ENCODE measurements around the gene RAB6A. TPM values are rescaled to one million over a fixed set of nuclear protein-coding genes. Genes with fewer than 3 reads are reported as not detected.
A peak's percentile ranks its signal among the peaks of the same experiment; 100 is the strongest.

The RAB6A gene
- total and polyA plus RNA-seq, 2 donors (not counting 3 experiments of a cell fraction or from before 2014, with no cell fraction given): 45.0 to 130 TPM

GRCh38 chr11:73750228-73750627 lies 10.6 kb downstream of the RAB6A start:
- intact Hi-C loops (cut with micrococcal nuclease) (no loop called here), dilution Hi-C loops (cut with MboI; ENCODE audit: extremely low pct_ligation_motif_present, low sequenced_read_pairs) (no loop called here)
- H3K27ac ChIP-seq (ENCODE audit: insufficient read depth, low read depth, low read length): no peak overlapping the region
- DNase-seq (ENCODE audit: low read depth, low spot score): no peak
- no peak overlapping the region for H3K4me2 ChIP-seq (ENCODE audit: insufficient read depth, low read length)
- ChIA-PET CTCF (no interaction called here), POLR2A (no interaction called here)
- peak; percentile 40 for FAIRE-seq
- no peaks in the 10 kb centered on the region for H3K27me3 ChIP-seq (ENCODE audit: control insufficient read depth in 2 of 2, insufficient read depth in 2 of 2, low read length in 2 of 2)
- H4K20me1 ChIP-seq (replicated peaks; ENCODE audit: control insufficient read depth, extremely low read depth, insufficient read depth, low read length): peaks cover 22% of the 10 kb centered on the region
- H3K36me3 ChIP-seq (ENCODE audit: control insufficient read depth in 2 of 2, extremely low read depth in 1 of 2, insufficient read depth in 2 of 2, low read length in 2 of 2): no peaks in the 10 kb centered on the region
- H3K9me3 ChIP-seq (replicated peaks; ENCODE audit: control insufficient read depth, insufficient read depth, low read length): no peaks in the 10 kb centered on the region
- no TSS peak for BruUV-seq (replicated peaks)
- no peak overlapping the region for H2AFZ ChIP-seq (ENCODE audit: low read depth, low read length)
- no peak overlapping the region for H3K4me3 ChIP-seq (replicated peaks in 1 of 3; ENCODE audit: insufficient read depth in 1 of 3, low read depth in 1 of 3, low read length in 3 of 3)
- no peak overlapping the region for H3K9ac ChIP-seq (replicated peaks; ENCODE audit: extremely low read depth, insufficient read depth, low read length)
- no peaks in the 10 kb centered on the region for H3K4me1 ChIP-seq (ENCODE audit: control insufficient read depth, extremely low read depth, insufficient read depth, low read length)
- H3K79me2 ChIP-seq (ENCODE audit: control insufficient read depth, insufficient read depth, low read length): peaks cover 97% of the 10 kb centered on the region
- TF ChIP-seq POLR2A (IDR thresholded peaks at IDR 0.05; ENCODE audit: low read depth, low read length) (no peak), MYC (IDR thresholded peaks at IDR 0.05; ENCODE audit: low read depth, low read length) (no peak), EZH2 (IDR thresholded peaks at IDR 0.05; ENCODE audit: borderline replicate concordance, low read depth, low read length, severe bottlenecking) (no peak), CTCF (IDR thresholded peaks at IDR 0.05; ENCODE audit: extremely low read depth in 1 of 2, insufficient read depth in 1 of 2, low read depth in 1 of 2, low read length in 2 of 2) (no peak), JUN (IDR thresholded peaks at IDR 0.05; ENCODE audit: borderline replicate concordance, insufficient read depth, insufficient read length, low read depth) (no peak), GATA2 (IDR thresholded peaks at IDR 0.05; ENCODE audit: insufficient read depth, insufficient read length, low read depth, low read length) (no peak), MAX (IDR thresholded peaks at IDR 0.05; ENCODE audit: insufficient read depth, insufficient read length) (no peak), POLR2AphosphoS5 (IDR thresholded peaks at IDR 0.05; ENCODE audit: insufficient read depth, low read depth, low read length) (no peak), FOS (IDR thresholded peaks at IDR 0.05; ENCODE audit: borderline replicate concordance, insufficient read depth, low read length) (no peak)
- H3K9me1 ChIP-seq (replicated peaks; ENCODE audit: control insufficient read depth, extremely low read depth, insufficient read depth, low read length): no peaks in the 10 kb centered on the region
